Esophagus squamous epithelium (tissue), 4 donors: ENCODE measurements around the gene CBFA2T3.

Experiments used
- POLR2A ChIP-seq, 4 donors: fragments of 450-650 bp; IDR thresholded peaks; one replicate each; pipeline ENCODE4 v1.6.1; 2017; ENCODE audit warnings: antibody characterized with exemption in 4 of 4, mild to moderate bottlenecking in 4 of 4, moderate library complexity in 3 of 4
- TF ChIP-seq, protein P1 (sequence below), 6 experiments: fragments of 450-650 bp in 4 of 6; fragments of 200-600 bp in 2 of 6; sonication (generic) in 2 of 6; IDR thresholded peaks; one replicate each; pipeline ENCODE4 v1.5.1; 2016 to 2019; ENCODE audit warnings: antibody characterized with exemption in 6 of 6, mild to moderate bottlenecking in 4 of 6, moderate library complexity in 4 of 6

DNA sequence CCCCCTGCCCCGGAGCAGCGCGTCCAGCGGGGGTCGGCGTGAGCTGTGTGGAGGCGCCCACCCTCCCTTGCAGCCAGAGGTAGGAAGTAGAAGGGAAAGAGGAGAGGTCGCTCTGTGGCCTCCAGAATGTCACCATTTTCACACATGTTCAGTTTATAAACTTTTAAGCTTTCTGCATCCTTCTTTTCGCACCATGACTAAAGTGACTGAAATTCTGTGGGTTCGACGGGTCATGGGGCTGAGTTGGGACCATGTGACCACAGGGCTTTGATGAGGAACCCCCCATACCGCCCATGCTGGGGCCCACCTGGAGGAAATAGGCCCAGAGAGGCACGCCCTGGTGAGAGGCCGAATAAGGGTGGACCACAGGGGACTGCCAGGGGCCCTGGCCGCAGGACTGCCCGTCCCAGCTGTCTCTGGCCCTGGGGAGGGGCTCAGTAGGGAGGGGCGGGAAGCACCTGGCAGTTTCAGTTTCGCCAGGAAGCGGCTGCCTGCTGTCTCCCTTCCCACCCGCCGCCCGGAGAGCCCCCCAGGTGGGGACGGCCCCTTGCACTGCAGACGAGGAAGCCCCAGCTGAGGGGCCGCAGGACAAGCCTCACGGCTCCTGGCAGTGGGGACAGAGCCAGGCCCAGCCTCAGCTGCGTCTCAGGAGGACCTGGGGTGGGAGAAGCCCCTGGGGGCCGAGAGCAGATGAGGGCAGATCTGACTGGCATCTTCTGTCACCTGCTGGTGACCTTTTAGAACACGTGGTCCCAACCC is 9.0 kb downstream of the CBFA2T3 start:
- TF ChIP-seq, protein P1, sequence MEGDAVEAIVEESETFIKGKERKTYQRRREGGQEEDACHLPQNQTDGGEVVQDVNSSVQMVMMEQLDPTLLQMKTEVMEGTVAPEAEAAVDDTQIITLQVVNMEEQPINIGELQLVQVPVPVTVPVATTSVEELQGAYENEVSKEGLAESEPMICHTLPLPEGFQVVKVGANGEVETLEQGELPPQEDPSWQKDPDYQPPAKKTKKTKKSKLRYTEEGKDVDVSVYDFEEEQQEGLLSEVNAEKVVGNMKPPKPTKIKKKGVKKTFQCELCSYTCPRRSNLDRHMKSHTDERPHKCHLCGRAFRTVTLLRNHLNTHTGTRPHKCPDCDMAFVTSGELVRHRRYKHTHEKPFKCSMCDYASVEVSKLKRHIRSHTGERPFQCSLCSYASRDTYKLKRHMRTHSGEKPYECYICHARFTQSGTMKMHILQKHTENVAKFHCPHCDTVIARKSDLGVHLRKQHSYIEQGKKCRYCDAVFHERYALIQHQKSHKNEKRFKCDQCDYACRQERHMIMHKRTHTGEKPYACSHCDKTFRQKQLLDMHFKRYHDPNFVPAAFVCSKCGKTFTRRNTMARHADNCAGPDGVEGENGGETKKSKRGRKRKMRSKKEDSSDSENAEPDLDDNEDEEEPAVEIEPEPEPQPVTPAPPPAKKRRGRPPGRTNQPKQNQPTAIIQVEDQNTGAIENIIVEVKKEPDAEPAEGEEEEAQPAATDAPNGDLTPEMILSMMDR (IDR thresholded peaks at IDR 0.05), result no peak
- TF ChIP-seq POLR2A (IDR thresholded peaks at IDR 0.05), result no peak
